Measurements from ENCODE around the gene PAQR7.

The PAQR7 gene

GRCh38 chr1:25815208-25816111 is 60.0 kb downstream of the PAQR7 start:
- DNase-seq (ENCODE audit: low spot score), result no peak

GRCh38 chr1:25814549-25815087 is 60.9 kb downstream of the PAQR7 start:
- DNase-seq (ENCODE audit: low spot score), result no peak

DNA sequence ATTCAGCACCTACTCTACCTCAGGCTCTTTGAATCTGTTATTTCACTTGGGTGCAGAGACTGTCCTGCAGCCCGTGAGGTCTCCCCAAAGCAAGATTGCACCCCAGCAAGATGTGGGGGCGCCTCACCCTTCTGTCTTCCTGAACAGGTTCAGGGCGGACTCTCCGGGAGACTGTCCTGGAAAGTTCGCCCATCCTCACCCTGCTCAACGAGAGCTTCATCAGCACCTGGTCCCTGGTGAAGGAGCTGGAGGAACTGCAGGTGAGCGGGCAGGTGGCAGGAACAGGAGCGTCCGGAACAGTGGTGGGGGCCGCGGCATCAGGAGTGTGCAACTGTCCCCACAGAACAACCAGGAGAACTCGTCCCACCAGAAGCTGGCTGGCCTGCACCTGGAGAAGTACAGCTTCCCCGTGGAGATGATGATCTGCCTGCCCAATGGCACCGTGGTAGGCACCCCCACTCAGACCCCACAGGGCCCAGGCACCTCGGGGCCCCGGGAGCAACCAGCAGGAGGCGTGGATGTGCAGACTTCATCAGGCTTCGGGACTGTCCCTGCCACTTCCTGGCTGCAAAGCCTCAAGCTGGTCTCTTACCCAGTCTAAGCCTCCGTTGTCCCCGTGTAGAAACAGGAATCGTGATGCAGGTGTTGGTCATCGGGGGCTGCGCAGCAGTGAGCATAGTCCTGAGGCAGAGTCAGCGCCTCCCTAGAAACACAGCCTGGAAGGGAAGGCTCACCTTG is 61.6 kb downstream of the PAQR7 start:
- DNase-seq (ENCODE audit: low spot score), result no peak

GRCh38 chr1:25813071-25813733 is 62.3 kb downstream of the PAQR7 start:
- no peak for DNase-seq (ENCODE audit: low spot score)

All from hepatic stellate cell (primary cell).